ENCODE results near the gene CNOT11. TPM values are rescaled to one million over a fixed set of nuclear protein-coding genes. Genes with fewer than 3 reads are reported as not detected.

Gene CNOT11
- total RNA-seq, 1 experiment from 2014 or later: 110 TPM

GRCh38 chr2:101272045-101272784 lies 19.5 kb downstream of the CNOT11 start:
- peaks cover 94% of the 10 kb centered on the region for H3K36me3 Mint-ChIP-seq (ENCODE audit: insufficient read depth, unreplicated experiment)

GRCh38 chr2:101273056-101273455 lies 20.4 kb downstream of the CNOT11 start:
- Mint-ChIP-seq H3K36me3 (ENCODE audit: insufficient read depth, unreplicated experiment) (peaks cover 94% of the 10 kb centered on the region), H3K4me1 (ENCODE audit: low read depth, unreplicated experiment) (peaks cover 26% of the 10 kb centered on the region), H3K4me3 (ENCODE audit: unreplicated experiment) (no peak overlapping the region), H3K27me3 (ENCODE audit: insufficient read depth, unreplicated experiment) (no peaks in the 10 kb centered on the region), H3K27ac (ENCODE audit: unreplicated experiment) (peak overlapping the region; percentile 45), H3K9me3 (ENCODE audit: unreplicated experiment) (no peaks in the 10 kb centered on the region)
- ChIA-PET CTCF (no interaction called here), POLR2A (interaction anchor here (0.5 kb wide), 1 partner anchor 95 kb away, joined by 3 read pairs; no protein-coding TSS in a partner anchor)
- Histone ChIP-seq H3K4me3 (ENCODE audit: low read depth, low read length) (no peak overlapping the region), H3K27me3 (replicated peaks; ENCODE audit: control insufficient read depth, insufficient read depth, low read length) (no peaks in the 10 kb centered on the region), H3K4me1 (peaks cover 44% of the 10 kb centered on the region), H3K9me3 (no peaks in the 10 kb centered on the region), H3K36me3 (ENCODE audit: control insufficient read depth, insufficient read depth, low read length) (peaks cover 4% of the 10 kb centered on the region)
- intact Hi-C loops (cut with micrococcal nuclease; ENCODE audit: unreplicated experiment): loop anchor here (10.0 kb wide), 1 partner anchor 112 kb away; the partner anchor contains the start of gene CREG2
- BruUV-seq (replicated peaks): no TSS peak
- DNase-seq: no peak
- TF ChIP-seq CTCF (IDR thresholded peaks at IDR 0.05; ENCODE audit: insufficient read depth in 1 of 2, low read depth in 1 of 2, low read length in 1 of 2, severe bottlenecking in 1 of 2, unreplicated experiment in 1 of 2): no peak

More at GRCh38 chr2:101272045-101272784, 19.5 kb downstream of the CNOT11 start:
- DNase-seq: no peak
- Mint-ChIP-seq H3K27ac (ENCODE audit: unreplicated experiment) (no peak overlapping the region), H3K9me3 (ENCODE audit: unreplicated experiment) (no peaks in the 10 kb centered on the region), H3K27me3 (ENCODE audit: insufficient read depth, unreplicated experiment) (no peaks in the 10 kb centered on the region), H3K4me3 (ENCODE audit: unreplicated experiment) (no peak overlapping the region), H3K4me1 (ENCODE audit: low read depth, unreplicated experiment) (peaks cover 35% of the 10 kb centered on the region)
- H3K4me3 ChIP-seq (ENCODE audit: low read depth, low read length): no peak overlapping the region
- TF ChIP-seq CTCF (IDR thresholded peaks at IDR 0.05; ENCODE audit: insufficient read depth in 1 of 2, low read depth in 1 of 2, low read length in 1 of 2, severe bottlenecking in 1 of 2, unreplicated experiment in 1 of 2): no peak
- ChIA-PET POLR2A (no interaction called here), CTCF (no interaction called here)
- BruUV-seq (replicated peaks): no TSS peak
- no peaks in the 10 kb centered on the region for H3K27me3 ChIP-seq (replicated peaks; ENCODE audit: control insufficient read depth, insufficient read depth, low read length)
- H3K9me3 ChIP-seq: no peaks in the 10 kb centered on the region
- peaks cover 4% of the 10 kb centered on the region for H3K36me3 ChIP-seq (ENCODE audit: control insufficient read depth, insufficient read depth, low read length)
- intact Hi-C loops (cut with micrococcal nuclease; ENCODE audit: unreplicated experiment): loop anchor here (10.0 kb wide), 1 partner anchor 113 kb away; the partner anchor contains the start of gene CREG2
- H3K4me1 ChIP-seq: peaks cover 47% of the 10 kb centered on the region

GRCh38 chr2:101274142-101274541 lies 21.5 kb downstream of the CNOT11 start:
- Mint-ChIP-seq H3K27me3 (ENCODE audit: insufficient read depth, unreplicated experiment) (no peaks in the 10 kb centered on the region), H3K27ac (ENCODE audit: unreplicated experiment) (peak overlapping the region; percentile 45), H3K36me3 (ENCODE audit: insufficient read depth, unreplicated experiment) (peaks cover 94% of the 10 kb centered on the region), H3K4me1 (ENCODE audit: low read depth, unreplicated experiment) (peaks cover 22% of the 10 kb centered on the region), H3K9me3 (ENCODE audit: unreplicated experiment) (no peaks in the 10 kb centered on the region), H3K4me3 (ENCODE audit: unreplicated experiment) (no peak overlapping the region)
- Histone ChIP-seq H3K27me3 (replicated peaks; ENCODE audit: control insufficient read depth, insufficient read depth, low read length) (no peaks in the 10 kb centered on the region), H3K4me1 (peaks cover 34% of the 10 kb centered on the region), H3K4me3 (ENCODE audit: low read depth, low read length) (no peak overlapping the region), H3K36me3 (ENCODE audit: control insufficient read depth, insufficient read depth, low read length) (peaks cover 4% of the 10 kb centered on the region), H3K9me3 (no peaks in the 10 kb centered on the region)
- intact Hi-C loops (cut with micrococcal nuclease; ENCODE audit: unreplicated experiment): loop anchor here (10.0 kb wide), 1 partner anchor 111 kb away; the partner anchor contains the start of gene CREG2
- no TSS peak for BruUV-seq (replicated peaks)
- no peak for DNase-seq
- CTCF ChIA-PET: no interaction called here
- no peak for TF ChIP-seq CTCF (IDR thresholded peaks at IDR 0.05; ENCODE audit: insufficient read depth in 1 of 2, low read depth in 1 of 2, low read length in 1 of 2, severe bottlenecking in 1 of 2, unreplicated experiment in 1 of 2)
- POLR2A ChIA-PET: no interaction called here
